SU-DHL-6 (cell line): Measurements from ENCODE around the gene IRAK2.

Source experiments
- EZH2phosphoT487 ChIP-seq: fragments of 200-600 bp; sonication (generic), shearing (Covaris generic); conservative IDR thresholded peaks from 2 replicates; pipeline ENCODE4 v1.6.1; 2018; ENCODE audit warnings: mild to moderate bottlenecking, antibody characterized with exemption, low read length, moderate library complexity, mixed read lengths
- TF ChIP-seq, protein P1 (sequence below): fragments of 200-600 bp; sonication (generic); IDR thresholded peaks from one replicate; pipeline ENCODE4 v1.5.1; 2017; ENCODE audit warnings: antibody characterized with exemption, mild to moderate bottlenecking, low read length, moderate library complexity; ENCODE audit not compliant: insufficient read depth, poor library complexity, severe bottlenecking

DNA sequence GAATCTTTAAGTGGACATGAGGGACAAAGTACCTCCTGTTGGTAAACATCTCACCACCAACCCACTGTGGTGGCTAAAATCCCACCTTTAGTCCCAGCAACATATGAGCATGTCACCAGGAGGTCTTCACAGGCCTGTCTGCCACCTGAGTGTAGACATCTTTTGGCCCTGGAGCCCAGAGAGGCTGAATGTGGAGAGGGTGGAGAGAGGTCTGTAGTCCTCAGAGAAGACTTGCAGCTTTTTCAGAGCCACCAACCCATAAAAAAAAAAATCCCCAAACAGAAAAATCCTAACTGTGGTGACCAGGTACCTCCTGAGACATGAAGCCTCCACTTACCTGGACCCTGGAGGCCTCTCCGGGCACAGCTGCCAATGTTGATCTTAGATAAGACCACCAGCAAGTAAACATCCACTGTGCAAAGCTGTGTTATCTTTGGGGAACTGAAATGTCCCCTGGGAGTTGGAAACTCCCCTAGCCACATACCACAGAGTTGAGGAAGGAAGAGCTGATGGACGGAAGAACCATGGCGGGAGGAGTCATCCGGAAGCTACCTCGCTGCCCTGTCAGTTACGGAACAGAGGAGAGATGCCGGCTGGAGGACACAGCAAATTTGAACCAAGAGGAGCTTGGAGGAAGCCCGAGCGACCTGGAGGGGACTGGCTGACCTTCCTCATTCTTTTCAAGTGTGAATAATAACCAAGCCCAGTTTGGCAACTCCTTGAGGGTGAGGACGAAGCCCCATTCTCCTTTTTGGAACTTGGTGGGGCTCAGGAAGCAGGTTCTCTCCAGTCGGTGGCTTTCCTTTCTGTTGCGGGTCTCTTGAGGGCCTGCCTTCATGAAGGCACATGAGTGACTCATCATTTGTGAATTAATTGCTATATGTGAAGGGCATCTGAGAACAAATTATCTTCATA is 128.0 kb downstream of the IRAK2 start, which contains the start of gene GHRL:
- TF ChIP-seq, protein P1, sequence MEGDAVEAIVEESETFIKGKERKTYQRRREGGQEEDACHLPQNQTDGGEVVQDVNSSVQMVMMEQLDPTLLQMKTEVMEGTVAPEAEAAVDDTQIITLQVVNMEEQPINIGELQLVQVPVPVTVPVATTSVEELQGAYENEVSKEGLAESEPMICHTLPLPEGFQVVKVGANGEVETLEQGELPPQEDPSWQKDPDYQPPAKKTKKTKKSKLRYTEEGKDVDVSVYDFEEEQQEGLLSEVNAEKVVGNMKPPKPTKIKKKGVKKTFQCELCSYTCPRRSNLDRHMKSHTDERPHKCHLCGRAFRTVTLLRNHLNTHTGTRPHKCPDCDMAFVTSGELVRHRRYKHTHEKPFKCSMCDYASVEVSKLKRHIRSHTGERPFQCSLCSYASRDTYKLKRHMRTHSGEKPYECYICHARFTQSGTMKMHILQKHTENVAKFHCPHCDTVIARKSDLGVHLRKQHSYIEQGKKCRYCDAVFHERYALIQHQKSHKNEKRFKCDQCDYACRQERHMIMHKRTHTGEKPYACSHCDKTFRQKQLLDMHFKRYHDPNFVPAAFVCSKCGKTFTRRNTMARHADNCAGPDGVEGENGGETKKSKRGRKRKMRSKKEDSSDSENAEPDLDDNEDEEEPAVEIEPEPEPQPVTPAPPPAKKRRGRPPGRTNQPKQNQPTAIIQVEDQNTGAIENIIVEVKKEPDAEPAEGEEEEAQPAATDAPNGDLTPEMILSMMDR = no peak
- no peak for TF ChIP-seq EZH2phosphoT487
